Stimulated activated CD8-positive, alpha-beta memory T cell treated with anti-CD3 and anti-CD28 coated beads, Interleukin-4, amount 100 ng/mL, for 1 hour (primary cell): Measurements from ENCODE around the gene CCR5AS.

Source experiments
- DNase-seq, 2 donors: peaks; one replicate each; pipeline ENCODE4 v3.0.0-alpha.2; 2020; ENCODE audit warnings: low read depth in 2 of 2, low spot score in 1 of 2

Gene CCR5AS

GRCh38 chr3:46316206-46316605, 90.7 kb downstream of the CCR5AS start:
- DNase-seq, result no peak

DNA sequence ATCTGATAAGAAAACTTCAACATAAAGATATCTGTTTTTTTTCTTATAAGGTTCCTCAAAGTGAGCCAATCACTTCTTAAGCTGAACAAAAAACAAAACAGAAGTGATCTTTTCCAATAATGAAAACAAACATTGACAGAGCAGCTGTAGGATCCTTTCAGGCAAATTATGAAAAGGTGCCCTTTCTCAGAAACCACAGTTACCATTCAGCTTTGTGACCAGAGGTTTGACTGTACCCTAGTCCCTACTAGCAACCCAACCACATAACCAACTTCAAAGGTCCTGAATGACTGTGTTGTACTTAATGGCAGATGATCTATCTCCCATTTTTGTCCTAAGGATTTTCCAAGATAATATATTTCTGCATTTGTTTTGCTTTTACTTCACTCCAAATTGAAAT, 92.3 kb downstream of the CCR5AS start:
- no peak for DNase-seq
